Stimulated activated CD4-positive, alpha-beta T cell treated with anti-CD3 and anti-CD28 coated beads, Interleukin-4, amount 100 ng/mL, for 48 hours (primary cell): ENCODE measurements around the gene CCDC148.
"Not testable (repeated sequence)": the region's sequence is repeated elsewhere in the genome, so short reads cannot be mapped to it uniquely, and the experiment has no call there.

Experiments
- DNase-seq, 2 donors: peaks; one replicate each; pipeline ENCODE4 v3.0.0-alpha.2; 2020; ENCODE audit warnings: low read depth in 2 of 2

The CCDC148 gene

GRCh38 chr2:158482594-158482993 lies 26.0 kb upstream of the CCDC148 start:
- no peak for DNase-seq

DNA sequence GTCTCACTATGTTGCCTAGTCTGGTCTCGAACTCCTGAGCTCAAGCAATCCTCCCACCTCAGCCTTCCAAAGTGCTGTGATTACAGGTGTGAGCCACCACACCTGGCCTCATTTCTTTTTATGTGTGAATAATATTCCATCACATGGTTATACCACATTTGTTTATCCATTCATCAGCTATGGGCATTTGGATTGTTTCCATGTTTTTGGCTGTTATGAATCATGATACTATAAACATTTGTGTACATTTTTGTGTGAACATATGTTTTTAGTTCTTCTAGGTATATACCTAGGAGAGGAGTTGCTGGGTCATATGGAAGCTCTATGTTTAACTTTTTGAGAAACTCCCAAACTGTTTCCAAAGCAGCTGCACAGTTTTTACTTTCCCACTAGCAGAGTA lies 24.6 kb upstream of the CCDC148 start:
- DNase-seq, result no peak

DNA sequence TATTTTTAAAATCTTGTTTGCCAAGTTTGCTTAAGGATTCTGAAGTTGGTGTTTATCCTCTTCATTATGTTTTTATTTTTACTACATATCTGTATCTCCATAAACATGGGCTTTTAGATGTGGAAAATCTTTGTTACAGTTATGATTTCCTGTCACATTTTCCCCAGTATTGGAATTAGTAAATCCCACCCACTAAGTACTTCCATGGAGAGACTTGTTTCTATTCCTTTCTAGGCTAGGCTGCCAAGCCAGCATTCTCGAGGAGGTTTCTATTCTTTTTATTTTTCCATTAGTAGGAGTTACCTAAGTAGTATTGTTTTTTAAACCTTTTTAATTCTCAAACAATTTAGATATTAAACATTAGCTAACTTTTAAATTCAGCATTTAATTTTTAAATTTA lies 22.3 kb upstream of the CCDC148 start:
- no peak for DNase-seq

DNA sequence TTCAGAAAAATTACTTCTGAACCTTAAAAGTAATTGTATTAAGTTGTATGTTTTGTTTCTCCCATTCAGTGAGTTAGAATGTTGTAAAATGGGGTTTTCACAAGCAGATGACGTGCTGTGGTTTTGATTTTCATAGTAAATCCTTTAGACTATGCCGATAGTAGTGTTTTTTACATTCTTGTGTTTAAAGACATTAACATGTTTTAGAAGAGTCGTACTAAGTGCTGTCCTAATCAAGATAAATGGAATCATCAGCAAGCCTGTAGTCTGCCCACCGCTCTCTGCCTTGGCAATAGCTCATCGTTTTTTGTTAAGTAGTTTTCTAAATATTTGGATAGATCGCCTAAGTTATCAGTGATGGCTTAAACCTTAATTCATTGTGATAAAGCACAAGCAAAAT lies 21.7 kb upstream of the CCDC148 start:
- no peak for DNase-seq

- no peak for DNase-seq
Measured at GRCh38 chr2:158477202-158477601, 20.6 kb upstream of the CCDC148 start.

DNA sequence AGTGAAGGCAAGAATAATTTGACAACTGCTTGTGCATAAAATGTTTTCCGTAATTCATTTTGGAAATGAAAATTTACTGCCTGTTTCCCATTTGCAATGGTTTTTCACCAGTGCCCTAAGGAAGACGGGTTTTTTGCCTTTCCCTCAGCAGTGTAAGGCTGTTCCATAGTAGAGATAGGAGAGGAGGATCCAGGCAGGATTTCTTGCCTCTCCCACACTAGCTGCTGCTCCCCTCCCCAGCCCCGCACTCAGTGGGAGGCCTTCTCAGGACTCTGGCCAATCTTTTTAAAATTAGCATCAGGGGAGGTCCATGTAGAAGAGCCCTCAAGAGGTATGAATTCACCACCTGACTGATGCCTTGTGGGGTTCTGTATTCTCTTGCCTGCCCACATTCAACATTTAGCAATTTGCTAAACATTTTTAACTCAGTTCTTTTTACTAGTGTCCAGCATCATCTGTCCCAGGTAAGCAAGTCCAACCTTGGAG lies 18.0 kb upstream of the CCDC148 start:
- DNase-seq, result not testable (repeated sequence)

DNA sequence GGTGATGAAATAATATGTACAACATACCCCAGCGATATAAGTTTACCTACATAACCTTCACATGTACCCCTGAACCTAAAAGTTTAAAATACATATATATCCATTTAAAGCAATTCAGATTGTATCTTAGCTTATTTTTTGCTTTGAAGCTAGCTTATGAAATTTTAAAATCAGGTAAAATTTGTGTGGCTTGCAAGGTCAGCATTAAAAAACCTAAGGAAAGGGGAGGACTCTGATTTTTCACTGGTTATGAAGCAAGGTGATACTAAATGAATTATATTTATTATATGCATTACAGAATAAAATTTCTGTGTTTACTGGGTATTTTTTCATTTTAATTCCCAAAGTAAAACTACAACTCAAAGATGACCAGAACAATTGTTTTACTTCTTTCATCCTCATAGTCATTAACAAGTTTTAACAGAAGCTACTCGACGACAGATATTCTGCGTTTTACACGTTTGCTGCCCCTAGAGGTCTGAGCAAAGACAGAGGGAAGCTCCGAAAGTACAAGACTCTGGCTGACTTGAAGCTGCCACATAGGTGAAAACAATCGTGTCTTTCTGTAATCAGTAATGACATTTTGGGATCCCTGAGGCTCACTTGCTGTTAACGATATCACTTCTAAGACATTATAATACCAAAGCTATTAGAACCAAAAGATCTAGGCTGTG lies 17.3 kb upstream of the CCDC148 start:
- DNase-seq, result no peak

- DNase-seq, result not testable (repeated sequence)
Measured at GRCh38 chr2:158473300-158473699, 16.7 kb upstream of the CCDC148 start.

DNA sequence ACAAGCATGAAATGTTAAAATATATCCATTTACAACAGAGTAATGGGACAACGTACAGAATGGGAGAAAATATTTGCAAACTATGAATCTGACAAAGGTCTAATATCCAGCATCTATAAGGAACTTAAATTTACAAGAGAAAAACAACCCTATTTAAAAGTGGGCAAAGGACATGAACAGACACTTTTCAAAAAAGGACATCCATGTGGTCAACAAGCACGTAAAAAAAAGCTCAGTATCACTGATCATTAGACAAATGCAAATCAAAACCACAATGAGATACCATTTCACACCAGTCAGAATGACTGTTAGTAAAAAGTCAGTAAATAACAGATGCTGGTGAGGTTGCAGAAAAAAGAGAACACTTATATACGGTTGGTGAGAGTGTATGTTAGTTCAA lies 16.3 kb upstream of the CCDC148 start:
- DNase-seq, result not testable (repeated sequence)

- no peak for DNase-seq
Measured at GRCh38 chr2:158467248-158467647, 10.7 kb upstream of the CCDC148 start.

GRCh38 chr2:158464426-158465281 lies 8.1 kb upstream of the CCDC148 start:
- DNase-seq, result no peak

DNA sequence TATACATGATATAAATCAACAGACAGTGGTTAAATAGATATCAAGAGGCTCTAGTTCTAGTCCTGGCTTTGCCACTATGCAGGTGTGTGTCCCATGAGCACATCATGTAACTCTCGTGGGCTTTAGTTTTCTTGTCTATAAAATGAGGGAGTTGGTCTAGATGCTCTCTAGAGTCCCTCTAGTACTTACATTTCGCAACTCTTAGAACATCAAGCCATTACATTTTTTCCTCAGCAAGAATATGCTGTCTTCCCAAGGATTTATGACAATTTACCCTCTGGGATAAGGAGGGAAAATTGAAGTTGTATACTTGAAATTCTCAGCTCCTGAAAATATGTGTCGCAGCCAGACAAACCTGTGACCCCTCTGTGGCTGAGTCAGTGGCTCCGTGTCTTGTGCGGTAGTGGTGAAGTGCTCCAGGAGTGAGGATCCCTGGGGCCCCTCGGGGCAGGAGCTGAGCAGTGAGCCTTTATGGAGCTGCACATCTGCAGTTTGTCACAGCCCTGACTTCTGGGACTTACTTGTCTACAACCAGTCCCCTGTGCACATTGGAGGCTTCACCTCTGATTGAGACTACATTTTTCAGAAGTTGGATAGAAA lies 7.0 kb upstream of the CCDC148 start:
- no peak for DNase-seq

DNA sequence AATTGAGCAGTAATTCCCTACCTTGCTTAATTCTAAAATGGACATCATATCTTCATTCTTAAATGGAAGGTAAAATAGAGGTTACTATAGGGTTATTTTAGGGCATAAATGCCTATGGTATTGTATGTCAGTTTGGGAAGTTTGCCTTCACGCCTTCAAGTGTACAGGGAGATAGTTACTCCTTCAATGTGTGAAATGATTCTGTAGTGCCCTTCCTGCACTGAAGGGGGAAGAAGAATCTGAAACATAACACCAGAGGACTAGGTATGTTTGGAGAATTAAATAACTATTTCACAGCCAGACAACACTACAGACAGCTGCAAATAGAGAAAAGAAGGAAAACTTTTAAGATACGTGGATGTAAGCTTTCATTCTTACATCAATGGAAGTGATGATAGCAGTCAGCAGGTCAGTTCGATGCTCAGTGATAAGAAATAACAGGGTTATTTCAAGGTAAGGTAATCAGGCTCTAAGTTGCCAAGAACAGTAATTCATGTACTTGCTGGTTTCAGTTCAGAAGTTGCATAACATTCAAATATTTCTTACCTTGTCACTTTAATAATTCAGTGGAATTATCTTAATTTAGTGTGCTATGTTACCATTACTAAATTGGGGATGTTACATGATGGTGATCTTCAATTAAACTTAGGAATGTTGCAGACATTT lies 4.2 kb upstream of the CCDC148 start:
- no peak for DNase-seq

DNA sequence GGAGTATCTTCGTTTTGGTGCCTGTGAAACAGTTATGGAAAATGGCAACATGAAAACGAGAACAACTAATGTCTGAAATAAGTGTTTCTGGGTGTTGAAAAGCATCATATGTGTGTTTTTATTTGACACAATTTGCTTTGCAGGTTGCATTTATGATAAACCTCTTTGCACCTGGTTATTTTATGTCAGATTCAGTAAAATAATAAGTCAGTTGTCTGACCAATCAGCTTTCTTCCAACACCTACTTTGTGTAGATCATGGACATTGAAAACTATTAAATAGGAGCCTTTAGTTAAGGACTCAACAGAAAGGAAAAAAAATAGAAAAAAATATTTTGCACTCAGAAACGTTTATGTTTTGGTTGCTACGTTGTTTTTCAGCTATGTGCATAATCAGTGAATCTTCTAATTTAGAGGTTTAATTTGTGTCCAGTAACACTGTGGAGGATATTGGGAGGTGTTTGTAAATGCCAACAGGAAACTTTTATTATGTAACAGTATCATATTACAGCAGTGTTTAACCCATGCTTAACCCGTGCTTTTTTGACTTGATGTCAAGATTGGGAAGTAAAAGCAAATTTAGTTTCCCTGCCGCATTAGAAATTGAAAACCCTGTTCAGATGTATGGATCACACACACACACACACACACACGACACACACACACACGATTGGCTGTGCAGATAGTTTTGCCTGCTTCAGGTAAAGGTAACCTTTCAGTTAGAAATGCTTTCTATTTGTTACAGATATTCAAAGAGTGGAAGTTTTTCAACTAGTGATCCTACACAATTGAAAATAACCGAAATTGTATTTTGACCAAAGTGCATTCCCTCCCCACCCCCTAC lies 2.8 kb upstream of the CCDC148 start:
- DNase-seq, result no peak

- DNase-seq, result no peak
Measured at GRCh38 chr2:158458617-158458920, 2.0 kb upstream of the CCDC148 start.

DNA sequence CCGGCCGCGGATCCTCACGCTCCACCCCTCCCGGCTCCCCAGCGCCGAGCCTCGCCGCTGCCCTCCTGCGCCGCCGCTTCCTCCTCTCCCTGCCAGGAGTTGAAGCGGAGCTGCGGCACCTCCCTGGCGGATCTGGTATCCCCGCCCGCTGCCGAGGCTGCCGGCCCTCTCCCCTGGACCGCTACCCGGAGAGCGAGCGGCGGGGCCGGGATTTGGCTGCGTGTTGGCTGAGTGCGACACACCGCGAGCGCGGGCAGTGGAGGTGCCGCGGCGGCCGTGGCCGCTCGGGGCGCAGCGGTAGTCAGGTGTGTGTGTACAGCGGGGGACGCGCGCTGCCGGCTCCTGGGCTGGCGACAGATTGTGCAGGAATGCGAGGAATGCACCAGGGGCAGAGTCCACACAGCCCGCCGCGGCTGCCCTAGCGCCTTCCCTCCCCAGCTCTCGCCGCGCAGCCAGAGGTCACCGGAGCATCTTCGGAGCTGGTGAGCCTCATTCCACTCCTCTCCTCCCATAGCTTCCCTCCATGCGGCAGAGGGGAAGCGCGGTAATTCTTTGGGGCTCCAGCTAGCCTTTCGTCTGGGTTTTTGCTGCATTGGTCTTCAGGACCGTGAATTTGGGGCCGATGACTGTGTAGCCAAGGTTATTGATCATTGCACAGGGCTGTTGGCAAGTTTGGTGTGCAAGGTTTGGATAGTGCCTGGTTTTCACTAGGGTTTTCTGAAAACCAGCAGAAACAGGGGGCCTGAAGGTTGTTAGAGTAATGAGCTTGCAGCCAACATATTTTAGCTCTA lies 1.5 kb upstream of the CCDC148 start:
- peak; percentile 35 to 37 for DNase-seq

GRCh38 chr2:158457092-158457825 lies 706 bp upstream of the CCDC148 start:
- DNase-seq, result peak; percentile 36 to 46

DNA sequence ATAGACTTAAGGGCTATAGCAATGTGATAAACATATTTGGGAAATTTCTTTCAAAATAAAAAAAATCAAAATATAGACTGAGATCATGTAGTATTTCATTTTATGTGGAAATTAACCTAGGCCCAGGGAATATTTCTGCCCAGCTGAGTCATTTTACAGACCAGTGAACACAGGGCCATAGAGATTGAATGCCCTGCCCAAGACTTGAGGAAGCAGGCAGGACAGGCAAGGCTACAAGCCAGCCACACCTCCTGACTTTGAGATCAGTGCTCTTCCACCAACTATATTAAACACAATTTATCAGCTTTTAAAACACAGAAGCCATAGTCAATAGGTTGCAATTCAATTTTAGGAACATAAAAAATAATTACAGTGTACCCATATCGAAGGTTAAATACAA lies 12.9 kb downstream of the CCDC148 start:
- no peak for DNase-seq

- not testable (repeated sequence) for DNase-seq
Measured at GRCh38 chr2:158439062-158439461, 17.5 kb downstream of the CCDC148 start.

DNA sequence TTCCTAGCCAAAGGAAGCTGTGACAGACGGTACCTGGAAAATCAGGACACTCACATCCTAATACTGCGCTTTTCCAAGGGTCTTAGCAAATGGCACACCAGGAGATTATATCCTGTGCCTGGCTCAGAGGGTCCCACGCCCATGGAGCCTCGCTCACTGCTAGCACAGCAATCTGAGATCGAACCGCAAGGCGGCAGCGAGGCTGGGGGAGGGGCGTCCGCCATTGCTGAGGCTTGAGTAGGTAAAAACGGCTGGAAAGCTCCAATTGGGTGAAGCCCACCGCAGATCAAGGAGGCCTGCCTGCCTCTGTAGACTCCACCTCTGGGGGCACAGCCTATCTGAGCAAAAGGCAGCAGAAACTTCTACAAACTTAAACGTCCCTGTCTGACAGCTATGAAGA lies 22.8 kb downstream of the CCDC148 start:
- DNase-seq, result not testable (repeated sequence)
